Tibial artery (tissue), 4 donors: Measurements from ENCODE around the gene HNRNPK.

Experiments used
- DNase-seq, 2 donors: peaks; one replicate each; pipeline ENCODE4 v3.0.0-alpha.2; 2019
- H3K27ac ChIP-seq, 2 donors: fragments of 200-600 bp; sonication (generic) in 1 of 2; 1 replicate in 1 of 2; 2 replicates in 1 of 2; pipeline ENCODE4 v1.5.1; 2018 to 2019; ENCODE audit warnings: mild to moderate bottlenecking in 1 of 2
- H3K27me3 ChIP-seq, 2 donors: fragments of 200-600 bp; sonication (generic) in 1 of 2; one replicate each; pipeline versions ENCODE4 v1.5.1 to v1.6.0; 2016 to 2019
- H3K36me3 ChIP-seq, 3 donors: fragments of 200-600 bp; sonication (generic) in 2 of 3; one replicate each; pipeline ENCODE4 v1.5.1; 2016 to 2019; ENCODE audit warnings: mild to moderate bottlenecking in 2 of 3
- H3K4me1 ChIP-seq, 4 donors: fragments of 200-600 bp; sonication (generic) in 2 of 4; 1 replicate in 3 of 4; 2 replicates in 1 of 4; pipeline ENCODE4 v1.5.1; 2016 to 2019
- H3K4me3 ChIP-seq, 2 donors: fragments of 200-600 bp; sonication (generic) in 1 of 2; 1 replicate in 1 of 2; 2 replicates in 1 of 2; pipeline ENCODE4 v1.5.1; 2018 to 2019; ENCODE audit warnings: mild to moderate bottlenecking in 2 of 2
- H3K9me3 ChIP-seq, 3 donors: fragments of 200-600 bp; sonication (generic) in 1 of 3; one replicate each; pipeline ENCODE4 v1.5.1; 2016 to 2019
- intact Hi-C: fragments of 100-400 bp; cut with DNase I; formaldehyde crosslinking; loops from one replicate; pipeline ENCODE4 v1.15.0; 2023; ENCODE audit warnings: low total_unique reads
- TF ChIP-seq, protein P1 (sequence below), 2 experiments: fragments of 200-600 bp in 1 of 2; fragments of 450-650 bp in 1 of 2; IDR thresholded peaks; one replicate each; pipeline ENCODE4 v1.5.1; 2017 to 2019; ENCODE audit warnings: antibody characterized with exemption in 2 of 2, mild to moderate bottlenecking in 1 of 2, moderate library complexity in 1 of 2

The HNRNPK gene

DNA sequence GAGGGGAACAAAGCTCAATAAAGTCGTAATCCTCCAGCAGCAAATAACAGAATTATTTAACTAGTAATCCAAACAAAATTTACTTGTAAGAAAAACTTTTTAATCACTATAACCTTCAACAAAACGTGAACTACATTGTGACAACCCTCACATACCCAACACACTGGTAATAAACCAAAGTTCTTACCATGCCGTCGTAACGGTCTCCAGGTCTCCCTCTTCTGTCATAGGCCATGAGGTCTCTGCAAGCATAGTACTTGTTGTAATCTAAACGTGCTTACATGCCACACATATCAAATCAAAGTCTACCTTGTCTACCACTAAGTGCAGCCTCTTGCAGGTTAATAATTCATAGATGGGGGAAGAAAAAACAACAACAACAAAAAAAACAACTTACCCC is 8.5 kb downstream of the HNRNPK start:
- no peak overlapping the region for H3K27ac ChIP-seq
- H3K36me3 ChIP-seq = peaks cover 91 to 98% (median 95%) of the 10 kb centered on the region in 3 donors
- H3K9me3 ChIP-seq = no peaks in the 10 kb centered on the region
- H3K27me3 ChIP-seq = no peaks in the 10 kb centered on the region
- no peak for DNase-seq
- TF ChIP-seq, protein P1, sequence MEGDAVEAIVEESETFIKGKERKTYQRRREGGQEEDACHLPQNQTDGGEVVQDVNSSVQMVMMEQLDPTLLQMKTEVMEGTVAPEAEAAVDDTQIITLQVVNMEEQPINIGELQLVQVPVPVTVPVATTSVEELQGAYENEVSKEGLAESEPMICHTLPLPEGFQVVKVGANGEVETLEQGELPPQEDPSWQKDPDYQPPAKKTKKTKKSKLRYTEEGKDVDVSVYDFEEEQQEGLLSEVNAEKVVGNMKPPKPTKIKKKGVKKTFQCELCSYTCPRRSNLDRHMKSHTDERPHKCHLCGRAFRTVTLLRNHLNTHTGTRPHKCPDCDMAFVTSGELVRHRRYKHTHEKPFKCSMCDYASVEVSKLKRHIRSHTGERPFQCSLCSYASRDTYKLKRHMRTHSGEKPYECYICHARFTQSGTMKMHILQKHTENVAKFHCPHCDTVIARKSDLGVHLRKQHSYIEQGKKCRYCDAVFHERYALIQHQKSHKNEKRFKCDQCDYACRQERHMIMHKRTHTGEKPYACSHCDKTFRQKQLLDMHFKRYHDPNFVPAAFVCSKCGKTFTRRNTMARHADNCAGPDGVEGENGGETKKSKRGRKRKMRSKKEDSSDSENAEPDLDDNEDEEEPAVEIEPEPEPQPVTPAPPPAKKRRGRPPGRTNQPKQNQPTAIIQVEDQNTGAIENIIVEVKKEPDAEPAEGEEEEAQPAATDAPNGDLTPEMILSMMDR (IDR thresholded peaks at IDR 0.05) = no peak
- no peak overlapping the region for H3K4me3 ChIP-seq
- intact Hi-C loops = loop anchor here (10.0 kb wide), 1 partner anchor 203 kb away; no protein-coding TSS in a partner anchor
- H3K4me1 ChIP-seq = peaks cover 0 to 22% (median 3%) of the 10 kb centered on the region in 4 donors

DNA sequence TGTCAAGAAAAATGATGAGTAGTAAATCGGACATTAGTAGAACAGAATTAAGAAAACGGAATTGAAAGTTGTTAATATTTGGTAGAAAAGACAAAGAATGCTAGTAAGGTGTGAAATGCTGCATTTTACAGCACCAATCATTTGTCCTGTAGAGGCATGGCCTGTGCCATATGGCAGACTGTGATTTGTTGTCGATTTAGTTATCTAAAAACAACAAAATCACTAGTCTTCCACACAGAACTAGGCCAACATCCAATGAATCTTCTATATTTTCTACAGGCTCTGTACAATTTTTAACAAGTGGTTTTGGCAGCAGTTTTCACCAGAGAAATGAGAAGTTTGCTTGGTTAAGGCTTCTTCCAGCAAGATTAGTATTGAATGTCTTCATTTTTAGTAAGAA is 10.4 kb downstream of the HNRNPK start:
- intact Hi-C loops = loop anchor here (10.0 kb wide), 1 partner anchor 205 kb away; no protein-coding TSS in a partner anchor
- no peak for DNase-seq
- H3K36me3 ChIP-seq = peaks cover 72 to 83% (median 79%) of the 10 kb centered on the region in 3 donors

DNA sequence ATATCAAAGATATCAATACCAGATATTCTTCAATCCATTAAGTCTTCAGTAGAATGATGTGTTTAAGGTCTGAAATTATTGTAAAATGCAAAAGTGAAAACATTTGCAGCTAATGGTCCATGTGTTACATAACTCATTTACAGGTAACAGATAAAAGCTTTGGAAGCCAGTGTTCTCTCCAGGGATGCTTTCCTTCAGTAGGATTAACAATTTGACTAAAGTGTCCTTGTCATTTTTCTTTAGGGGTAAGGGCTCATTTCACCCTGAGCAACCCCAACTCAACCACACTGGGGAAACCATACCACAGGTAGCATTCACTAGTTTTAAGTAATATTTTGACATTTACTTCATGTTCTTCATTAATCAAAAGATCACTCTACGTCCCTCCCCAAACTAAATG is 12.9 kb downstream of the HNRNPK start:
- TF ChIP-seq, protein P1 (IDR thresholded peaks at IDR 0.05) = no peak
- intact Hi-C loops = no loop called here
- H3K4me3 ChIP-seq = no peak overlapping the region
- H3K36me3 ChIP-seq = peaks cover 47 to 58% (median 54%) of the 10 kb centered on the region in 3 donors
- no peak for DNase-seq
- no peaks in the 10 kb centered on the region for H3K9me3 ChIP-seq
- H3K27me3 ChIP-seq = no peaks in the 10 kb centered on the region
- no peak overlapping the region for H3K27ac ChIP-seq
- H3K4me1 ChIP-seq = no peaks in the 10 kb centered on the region

More for the DNA sequence above, 10.4 kb downstream of the HNRNPK start:
- H3K27me3 ChIP-seq = no peaks in the 10 kb centered on the region
- H3K4me1 ChIP-seq = peaks cover 0 to 3% (median 1%) of the 10 kb centered on the region in 4 donors
- H3K9me3 ChIP-seq = no peaks in the 10 kb centered on the region
- TF ChIP-seq, protein P1 (IDR thresholded peaks at IDR 0.05) = no peak
- no peak overlapping the region for H3K27ac ChIP-seq
- no peak overlapping the region for H3K4me3 ChIP-seq

DNA sequence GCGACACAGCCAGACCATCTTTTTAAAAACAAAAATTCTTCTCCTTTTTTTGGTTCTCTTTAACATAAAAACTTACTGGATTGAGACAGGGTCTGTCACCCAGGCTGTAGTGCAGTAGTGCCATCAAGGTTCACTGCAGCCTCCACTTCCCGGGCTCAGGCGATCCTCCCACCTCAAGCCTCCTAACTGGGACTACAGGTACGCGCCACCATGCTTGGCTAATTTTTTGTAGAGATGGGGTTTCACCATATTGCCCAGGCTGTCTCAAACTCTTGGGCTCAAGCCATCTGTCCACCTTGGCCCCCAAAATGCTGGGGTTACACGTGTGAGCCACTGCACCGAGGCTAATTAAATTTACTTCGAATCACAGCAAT is 13.8 kb downstream of the HNRNPK start:
- intact Hi-C loops = no loop called here
- TF ChIP-seq, protein P1 (IDR thresholded peaks at IDR 0.05) = no peak
- peaks cover 38 to 49% (median 45%) of the 10 kb centered on the region in 3 donors for H3K36me3 ChIP-seq

DNA sequence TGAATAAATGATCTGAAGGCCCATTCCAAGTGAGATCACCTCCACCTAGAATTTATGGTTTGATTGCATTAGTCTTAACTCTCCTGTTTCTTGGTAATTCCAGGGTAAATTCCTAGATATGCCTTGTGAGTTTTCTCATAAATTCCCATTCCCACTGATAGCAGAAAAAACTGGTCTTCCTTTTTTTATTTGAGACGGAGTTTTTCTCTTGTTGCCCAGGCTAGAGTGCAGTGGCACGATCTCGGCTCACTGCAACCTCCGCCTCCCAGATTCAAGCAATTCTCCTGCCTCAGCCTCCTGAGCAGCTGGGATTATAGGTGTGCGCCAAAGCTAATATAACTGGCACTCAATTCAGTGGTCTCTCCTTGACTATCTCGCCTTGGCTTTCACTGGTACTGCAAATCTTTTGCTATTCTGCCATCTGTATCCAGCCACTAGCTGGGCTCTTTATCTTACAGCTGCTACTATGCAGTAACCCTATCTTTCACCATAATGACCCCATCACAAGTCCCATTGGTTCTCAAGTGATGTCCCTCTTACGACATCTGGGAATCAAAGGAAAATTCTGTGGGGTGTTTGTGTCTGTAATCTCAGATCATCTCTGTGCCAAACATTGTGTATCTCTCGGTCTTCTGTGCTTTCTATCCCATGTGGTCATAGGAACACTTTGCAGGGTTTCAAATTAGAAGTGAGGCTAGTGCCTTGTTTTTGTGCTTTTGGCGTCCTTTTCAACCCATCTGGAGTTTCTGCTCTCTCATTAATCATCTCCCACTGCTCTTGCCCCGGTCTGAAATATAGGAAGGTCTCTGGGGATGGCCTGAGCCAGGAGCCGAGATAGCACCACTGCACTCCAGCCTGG is 14.4 kb downstream of the HNRNPK start:
- TF ChIP-seq, protein P1 (IDR thresholded peaks at IDR 0.05) = no peak
- no peaks in the 10 kb centered on the region for H3K9me3 ChIP-seq
- intact Hi-C loops = no loop called here
- no peak overlapping the region for H3K4me3 ChIP-seq
- H3K36me3 ChIP-seq = peaks cover 32 to 43% (median 39%) of the 10 kb centered on the region in 3 donors
- no peaks in the 10 kb centered on the region for H3K27me3 ChIP-seq
- no peak overlapping the region for H3K27ac ChIP-seq
- DNase-seq = no peak
- H3K4me1 ChIP-seq = no peaks in the 10 kb centered on the region

More for the DNA sequence above, 13.8 kb downstream of the HNRNPK start:
- Histone ChIP-seq H3K4me3 (no peak overlapping the region), H3K27me3 (no peaks in the 10 kb centered on the region), H3K27ac (no peak overlapping the region), H3K9me3 (no peaks in the 10 kb centered on the region), H3K4me1 (no peaks in the 10 kb centered on the region)
- no peak for DNase-seq
